DND-41 (cell line): Measurements from ENCODE around the gene PXT1.

Experiments
- EZH2 ChIP-seq: IDR thresholded peaks from 3 replicates; pipeline ENCODE4 v1.6.1; 2012; ENCODE audit warnings: borderline replicate concordance, low read depth, mild to moderate bottlenecking, moderate library complexity, low read length, inconsistent platforms; ENCODE audit not compliant: severe bottlenecking
- TF ChIP-seq, protein P1 (sequence below): IDR thresholded peaks from 2 replicates; pipeline ENCODE4 v1.5.1; 2012; ENCODE audit warnings: borderline replicate concordance, low read length, moderate library complexity, mild to moderate bottlenecking; ENCODE audit not compliant: poor library complexity, severe bottlenecking; ENCODE audit errors: extremely low read depth

DNA sequence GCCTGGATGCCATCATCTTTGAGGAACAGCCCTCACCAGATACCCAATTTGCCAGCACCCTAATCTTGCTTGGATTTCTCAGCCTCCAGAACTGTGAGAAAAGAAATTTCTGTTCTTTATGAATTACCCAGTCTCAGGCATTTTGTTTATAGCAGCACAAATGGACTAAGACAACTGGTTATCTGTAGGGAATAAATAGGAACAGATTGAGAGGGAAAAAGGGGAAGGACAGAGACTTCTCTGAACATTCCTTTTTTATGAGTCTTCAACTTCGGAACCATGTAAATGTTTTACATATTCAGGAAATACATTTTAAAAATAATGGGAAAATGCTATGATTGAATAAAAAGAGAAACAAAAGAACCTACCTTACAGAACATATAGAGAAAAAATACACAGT lies 21.0 kb upstream of the PXT1 start:
- no peak for TF ChIP-seq EZH2
- TF ChIP-seq, protein P1, sequence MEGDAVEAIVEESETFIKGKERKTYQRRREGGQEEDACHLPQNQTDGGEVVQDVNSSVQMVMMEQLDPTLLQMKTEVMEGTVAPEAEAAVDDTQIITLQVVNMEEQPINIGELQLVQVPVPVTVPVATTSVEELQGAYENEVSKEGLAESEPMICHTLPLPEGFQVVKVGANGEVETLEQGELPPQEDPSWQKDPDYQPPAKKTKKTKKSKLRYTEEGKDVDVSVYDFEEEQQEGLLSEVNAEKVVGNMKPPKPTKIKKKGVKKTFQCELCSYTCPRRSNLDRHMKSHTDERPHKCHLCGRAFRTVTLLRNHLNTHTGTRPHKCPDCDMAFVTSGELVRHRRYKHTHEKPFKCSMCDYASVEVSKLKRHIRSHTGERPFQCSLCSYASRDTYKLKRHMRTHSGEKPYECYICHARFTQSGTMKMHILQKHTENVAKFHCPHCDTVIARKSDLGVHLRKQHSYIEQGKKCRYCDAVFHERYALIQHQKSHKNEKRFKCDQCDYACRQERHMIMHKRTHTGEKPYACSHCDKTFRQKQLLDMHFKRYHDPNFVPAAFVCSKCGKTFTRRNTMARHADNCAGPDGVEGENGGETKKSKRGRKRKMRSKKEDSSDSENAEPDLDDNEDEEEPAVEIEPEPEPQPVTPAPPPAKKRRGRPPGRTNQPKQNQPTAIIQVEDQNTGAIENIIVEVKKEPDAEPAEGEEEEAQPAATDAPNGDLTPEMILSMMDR = no peak
